AG09319 (cell line): ENCODE measurements around the gene BMPER.

ENCODE experiments used
- DNase-seq: peaks from one replicate; pipeline ENCODE4 v3.0.0-alpha.2; 2010; ENCODE audit warnings: low read depth; ENCODE audit errors: extremely low read depth
- CTCF ChIP-seq: IDR thresholded peaks from 2 replicates; pipeline ENCODE4 v1.5.1; 2011; ENCODE audit warnings: low read depth, mild to moderate bottlenecking, inconsistent platforms, low read length, moderate library complexity

The BMPER gene

GRCh38 chr7:33888166-33888565 lies 17.2 kb upstream of the BMPER start:
- no peak for DNase-seq
- no peak for TF ChIP-seq CTCF

GRCh38 chr7:33892945-33893344 lies 12.4 kb upstream of the BMPER start:
- no peak for TF ChIP-seq CTCF
- no peak for DNase-seq

- no peak for DNase-seq
- no peak for TF ChIP-seq CTCF
These were observed 12.0 kb upstream of the BMPER start for GRCh38 chr7:33893377-33893776.

- TF ChIP-seq CTCF = peak; percentile 98
- DNase-seq = no peak
These were observed 10.1 kb upstream of the BMPER start for GRCh38 chr7:33895025-33895804.

GRCh38 chr7:33900501-33900900 lies 4.8 kb upstream of the BMPER start:
- TF ChIP-seq CTCF = no peak
- no peak for DNase-seq

- no peak for DNase-seq
- TF ChIP-seq CTCF = no peak
These were observed 4.1 kb upstream of the BMPER start for GRCh38 chr7:33901199-33901598.

GRCh38 chr7:33901847-33902246 lies 3.5 kb upstream of the BMPER start:
- TF ChIP-seq CTCF = no peak
- DNase-seq = no peak
